OCI-LY1 (cell line): ENCODE results near the gene STRADB.
"Not testable (repeated sequence)": the region's sequence is repeated elsewhere in the genome, so short reads cannot be mapped to it uniquely, and the experiment has no call there.

Experiments
- H2AFZ ChIP-seq: fragments of 200-600 bp; sonication (generic), shearing (Covaris generic); 2 replicates; pipeline ENCODE4 v1.6.0; 2014; ENCODE audit warnings: antibody characterized with exemption, mild to moderate bottlenecking, low read length
- H3F3A ChIP-seq: fragments of 200-600 bp; sonication (generic), shearing (Covaris generic); 2 replicates; pipeline ENCODE4 v1.6.0; 2014; ENCODE audit warnings: mild to moderate bottlenecking, antibody characterized with exemption, low read length, moderate library complexity; ENCODE audit not compliant: insufficient read depth
- H3K27ac ChIP-seq: fragments of 200-600 bp; sonication (generic); 2 replicates; pipeline ENCODE4 v1.5.1; 2014; ENCODE audit warnings: low read length, mixed run types, mild to moderate bottlenecking, low read depth; ENCODE audit not compliant: poor library complexity, severe bottlenecking
- H3K27me3 ChIP-seq: fragments of 200-600 bp; sonication (generic); 2 replicates; pipeline ENCODE4 v1.6.0; 2014; ENCODE audit warnings: antibody characterized with exemption, mild to moderate bottlenecking, low read length, moderate library complexity; ENCODE audit not compliant: insufficient read depth
- H3K36me3 ChIP-seq: fragments of 200-600 bp; sonication (generic); 2 replicates; pipeline ENCODE4 v1.6.1; 2014; ENCODE audit warnings: mild to moderate bottlenecking, antibody characterized with exemption, low read length, moderate library complexity, mixed read lengths; ENCODE audit not compliant: insufficient read depth
- H3K4me1 ChIP-seq: fragments of 200-600 bp; sonication (generic); 2 replicates; pipeline ENCODE4 v1.5.1; 2014; ENCODE audit warnings: mild to moderate bottlenecking, low read length, moderate library complexity; ENCODE audit not compliant: insufficient read depth, severe bottlenecking
- H3K4me2 ChIP-seq: fragments of 200-600 bp; sonication (generic), shearing (Covaris generic); 2 replicates; pipeline ENCODE4 v1.6.1; 2014; ENCODE audit warnings: low read length
- H3K4me3 ChIP-seq: fragments of 200-600 bp; sonication (generic); 2 replicates; pipeline ENCODE4 v1.5.1; 2014; ENCODE audit warnings: low read length, low read depth, mild to moderate bottlenecking, mixed read lengths; ENCODE audit not compliant: poor library complexity, severe bottlenecking
- H3K79me2 ChIP-seq: fragments of 200-600 bp; shearing (Covaris generic); 2 replicates; pipeline ENCODE4 v1.6.1; 2016; ENCODE audit warnings: mixed run types, low read length, mixed read lengths; ENCODE audit not compliant: insufficient read depth
- H3K9ac ChIP-seq: fragments of 200-600 bp; sonication (generic), shearing (Covaris generic); 2 replicates; pipeline ENCODE4 v1.6.1; 2014; ENCODE audit warnings: mild to moderate bottlenecking, low read length, mixed read lengths
- H3K9me2 ChIP-seq: fragments of 200-600 bp; sonication (generic), shearing (Covaris generic); 2 replicates; pipeline ENCODE4 v1.6.1; 2014; ENCODE audit warnings: low read depth, mild to moderate bottlenecking, low read length, mixed read lengths
- H3K9me3 ChIP-seq: fragments of 200-600 bp; shearing (Covaris generic); 2 replicates; pipeline ENCODE4 v1.6.1; 2014; ENCODE audit warnings: low read length, mixed read lengths
- H4K20me1 ChIP-seq: fragments of 200-600 bp; sonication (generic), shearing (Covaris generic); 2 replicates; pipeline ENCODE4 v1.6.0; 2016; ENCODE audit warnings: mild to moderate bottlenecking, low read length; ENCODE audit not compliant: insufficient read depth
- EZH2 ChIP-seq: fragments of 200-600 bp; sonication (generic), shearing (Covaris generic); IDR thresholded peaks from 2 replicates; pipeline ENCODE4 v1.8.0; 2017; ENCODE audit warnings: borderline replicate concordance, mixed run types, mild to moderate bottlenecking, antibody characterized with exemption, low read length, moderate library complexity, mixed read lengths
- TF ChIP-seq, protein P1 (sequence below): fragments of 200-600 bp; sonication (generic), shearing (Covaris generic); IDR thresholded peaks from 2 replicates; pipeline ENCODE4 v1.5.1; 2017; ENCODE audit warnings: mild to moderate bottlenecking, antibody characterized with exemption, low read length, moderate library complexity, mixed read lengths

STRADB gene

DNA sequence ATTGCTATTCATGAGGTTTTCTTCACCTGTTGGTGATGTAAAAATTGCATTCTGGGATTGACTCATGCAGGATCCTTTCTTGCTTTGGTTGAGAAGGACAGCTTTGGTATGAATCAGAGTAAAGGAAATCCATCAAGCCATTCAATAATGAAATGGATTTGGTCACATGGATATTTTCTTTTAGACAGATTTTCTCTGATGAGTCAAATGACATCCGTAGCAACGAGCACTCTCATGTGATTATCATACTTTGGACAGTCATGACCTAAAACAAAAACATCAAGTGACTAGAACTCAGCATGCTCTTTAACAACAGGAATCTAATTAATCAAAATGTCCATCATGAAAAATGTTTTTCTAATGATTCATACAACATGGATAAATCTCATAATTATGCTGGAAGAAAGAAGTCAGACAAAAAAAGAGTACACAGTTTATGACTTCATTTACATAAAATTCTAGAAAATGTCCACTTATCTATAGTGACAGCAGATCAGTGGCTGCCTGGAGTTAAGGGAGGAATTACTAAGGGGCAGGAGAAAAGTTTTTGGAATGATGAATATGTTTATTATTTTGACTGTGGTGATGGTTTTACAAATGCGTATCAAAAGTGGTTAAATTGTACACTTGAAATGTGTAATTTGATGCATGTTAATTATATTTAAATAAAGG is 31.0 kb upstream of the STRADB start:
- Histone ChIP-seq H3K9me2 (no peaks in the 10 kb centered on the region), H3K27me3 (no peaks in the 10 kb centered on the region), H3K4me3 (no peak overlapping the region), H3K27ac (no peak overlapping the region), H3K79me2 (no peaks in the 10 kb centered on the region), H3K9ac (no peak overlapping the region), H4K20me1 (no peaks in the 10 kb centered on the region), H2AFZ (no peak overlapping the region), H3F3A (0 out of 2 replicates have a peak, but pooled peaks cover 3% of the 10 kb centered on the region), H3K36me3 (no peaks in the 10 kb centered on the region), H3K9me3 (no peaks in the 10 kb centered on the region), H3K4me1 (no peaks in the 10 kb centered on the region), H3K4me2 (no peak overlapping the region)
- no peak for TF ChIP-seq EZH2
- TF ChIP-seq, protein P1, sequence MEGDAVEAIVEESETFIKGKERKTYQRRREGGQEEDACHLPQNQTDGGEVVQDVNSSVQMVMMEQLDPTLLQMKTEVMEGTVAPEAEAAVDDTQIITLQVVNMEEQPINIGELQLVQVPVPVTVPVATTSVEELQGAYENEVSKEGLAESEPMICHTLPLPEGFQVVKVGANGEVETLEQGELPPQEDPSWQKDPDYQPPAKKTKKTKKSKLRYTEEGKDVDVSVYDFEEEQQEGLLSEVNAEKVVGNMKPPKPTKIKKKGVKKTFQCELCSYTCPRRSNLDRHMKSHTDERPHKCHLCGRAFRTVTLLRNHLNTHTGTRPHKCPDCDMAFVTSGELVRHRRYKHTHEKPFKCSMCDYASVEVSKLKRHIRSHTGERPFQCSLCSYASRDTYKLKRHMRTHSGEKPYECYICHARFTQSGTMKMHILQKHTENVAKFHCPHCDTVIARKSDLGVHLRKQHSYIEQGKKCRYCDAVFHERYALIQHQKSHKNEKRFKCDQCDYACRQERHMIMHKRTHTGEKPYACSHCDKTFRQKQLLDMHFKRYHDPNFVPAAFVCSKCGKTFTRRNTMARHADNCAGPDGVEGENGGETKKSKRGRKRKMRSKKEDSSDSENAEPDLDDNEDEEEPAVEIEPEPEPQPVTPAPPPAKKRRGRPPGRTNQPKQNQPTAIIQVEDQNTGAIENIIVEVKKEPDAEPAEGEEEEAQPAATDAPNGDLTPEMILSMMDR, result no peak

DNA sequence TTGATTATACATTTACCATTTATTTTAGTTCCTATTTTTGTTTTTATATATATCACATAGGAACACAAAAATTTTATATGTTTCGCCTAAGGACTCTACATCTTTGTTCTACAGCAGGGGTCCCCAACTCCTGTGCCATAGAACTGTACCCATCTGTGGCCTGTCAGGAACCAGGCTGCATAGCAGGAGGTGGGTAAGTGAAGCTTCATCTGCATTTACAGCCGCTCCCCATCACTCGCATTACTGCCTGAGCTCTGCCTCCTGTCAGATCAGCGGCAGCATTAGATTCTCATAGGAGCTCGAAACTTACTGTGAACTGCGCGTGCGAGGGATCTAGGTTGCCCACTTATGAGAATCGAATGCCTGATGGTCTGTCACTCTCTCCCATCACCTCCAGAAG is 25.6 kb upstream of the STRADB start:
- Histone ChIP-seq H3K79me2 (no peaks in the 10 kb centered on the region), H3K27me3 (no peaks in the 10 kb centered on the region), H3K4me2 (no peak overlapping the region), H4K20me1 (no peaks in the 10 kb centered on the region), H3K9me2 (no peaks in the 10 kb centered on the region), H3K36me3 (no peaks in the 10 kb centered on the region), H3K9me3 (no peaks in the 10 kb centered on the region), H3K27ac (no peak overlapping the region), H3K4me1 (no peaks in the 10 kb centered on the region), H3K9ac (no peak overlapping the region), H2AFZ (no peak overlapping the region), H3F3A (0 out of 2 replicates have a peak, but pooled peaks cover 3% of the 10 kb centered on the region), H3K4me3 (no peak overlapping the region)
- TF ChIP-seq, protein P1, result no peak
- no peak for TF ChIP-seq EZH2

DNA sequence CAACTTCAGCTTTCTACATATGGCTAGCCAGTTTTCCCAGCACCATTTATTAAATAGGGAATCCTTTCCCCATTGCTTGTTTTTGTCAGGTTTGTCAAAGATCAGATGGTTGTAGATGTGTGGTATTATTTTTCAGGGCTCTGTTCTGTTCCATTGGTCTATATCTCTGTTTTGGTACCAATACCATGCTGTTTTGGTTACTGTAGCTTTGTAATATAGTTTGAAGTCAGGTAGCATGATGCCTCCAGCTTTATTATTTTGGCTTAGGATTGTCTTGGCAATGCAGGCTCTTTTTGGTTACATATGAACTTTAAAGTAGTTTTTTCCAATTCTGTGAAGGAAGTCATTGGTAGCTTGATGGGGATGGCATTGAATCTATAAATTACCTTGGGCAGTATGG is 23.2 kb upstream of the STRADB start:
- not testable (repeated sequence) for H3K4me3 ChIP-seq, H2AFZ ChIP-seq, H3K9ac ChIP-seq, H3K27ac ChIP-seq, H3K36me3 ChIP-seq, H3K9me2 ChIP-seq, H3K4me1 ChIP-seq, H3K4me2 ChIP-seq, H4K20me1 ChIP-seq, H3K27me3 ChIP-seq, H3F3A ChIP-seq, H3K79me2 ChIP-seq, H3K9me3 ChIP-seq

DNA sequence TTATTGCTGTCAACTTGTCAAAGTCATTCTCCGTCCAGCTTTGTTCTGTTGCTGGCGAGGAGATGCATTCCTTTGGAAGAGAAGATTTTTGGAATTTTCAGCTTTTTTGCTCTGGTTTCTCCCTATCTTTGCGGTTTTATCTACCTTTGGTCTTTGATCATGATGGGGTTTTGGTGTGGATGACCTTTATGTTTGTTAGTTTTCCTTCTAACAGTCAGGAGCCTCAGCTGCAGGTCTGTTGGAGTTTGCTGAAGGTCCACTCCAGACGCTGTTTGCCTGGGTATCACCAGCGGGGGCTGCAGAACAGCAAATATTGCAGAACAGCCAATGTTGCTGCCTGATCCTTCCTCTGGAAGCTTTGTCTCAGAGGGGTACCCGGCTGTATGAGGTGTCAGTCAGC is 21.7 kb upstream of the STRADB start:
- H3K4me2 ChIP-seq, H3K9me2 ChIP-seq, H3K27ac ChIP-seq, H3K9ac ChIP-seq, H2AFZ ChIP-seq, H3K79me2 ChIP-seq, H3K36me3 ChIP-seq, H3F3A ChIP-seq, H4K20me1 ChIP-seq, H3K4me3 ChIP-seq, H3K9me3 ChIP-seq, H3K27me3 ChIP-seq, H3K4me1 ChIP-seq: not testable (repeated sequence)

DNA sequence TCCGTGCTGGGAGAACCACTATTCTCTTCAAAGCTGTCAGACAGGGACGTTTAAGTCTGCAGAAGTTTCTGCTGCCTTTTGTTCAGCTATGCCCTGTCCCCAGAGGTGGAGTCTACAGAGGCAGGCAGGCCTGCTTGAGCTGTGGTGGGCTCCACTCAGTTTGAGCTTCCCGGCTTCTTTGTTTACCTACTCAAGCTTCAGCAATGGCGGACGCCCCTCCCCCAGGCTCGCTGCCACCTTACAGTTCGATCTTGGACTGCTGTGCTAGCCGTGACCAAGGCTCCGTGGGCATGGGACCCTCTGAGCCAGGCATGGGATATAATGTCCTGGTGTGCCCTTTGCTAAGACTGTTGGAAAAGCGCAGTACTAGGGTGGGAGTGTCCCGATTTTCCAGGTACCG is 21.2 kb upstream of the STRADB start:
- not testable (repeated sequence) for H4K20me1 ChIP-seq, H2AFZ ChIP-seq, H3K79me2 ChIP-seq, H3K9me2 ChIP-seq, H3K4me2 ChIP-seq, H3K27ac ChIP-seq, H3K4me3 ChIP-seq, H3F3A ChIP-seq, H3K36me3 ChIP-seq, H3K9ac ChIP-seq, H3K4me1 ChIP-seq, H3K27me3 ChIP-seq, H3K9me3 ChIP-seq
